Lower leg skin (tissue), 3 donors: ENCODE results near the gene ACKR2.

Source experiments
- CTCF ChIP-seq, 3 donors: fragments of 450-650 bp; IDR thresholded peaks; one replicate each; pipeline ENCODE4 v1.5.1; 2016; ENCODE audit warnings: antibody characterized with exemption in 3 of 3, mild to moderate bottlenecking in 3 of 3, moderate library complexity in 2 of 3
- POLR2A ChIP-seq, 2 donors: fragments of 450-650 bp; IDR thresholded peaks; one replicate each; pipeline ENCODE4 v1.6.1; 2016 to 2017; ENCODE audit warnings: antibody characterized with exemption in 2 of 2, mild to moderate bottlenecking in 1 of 2, moderate library complexity in 1 of 2

DNA sequence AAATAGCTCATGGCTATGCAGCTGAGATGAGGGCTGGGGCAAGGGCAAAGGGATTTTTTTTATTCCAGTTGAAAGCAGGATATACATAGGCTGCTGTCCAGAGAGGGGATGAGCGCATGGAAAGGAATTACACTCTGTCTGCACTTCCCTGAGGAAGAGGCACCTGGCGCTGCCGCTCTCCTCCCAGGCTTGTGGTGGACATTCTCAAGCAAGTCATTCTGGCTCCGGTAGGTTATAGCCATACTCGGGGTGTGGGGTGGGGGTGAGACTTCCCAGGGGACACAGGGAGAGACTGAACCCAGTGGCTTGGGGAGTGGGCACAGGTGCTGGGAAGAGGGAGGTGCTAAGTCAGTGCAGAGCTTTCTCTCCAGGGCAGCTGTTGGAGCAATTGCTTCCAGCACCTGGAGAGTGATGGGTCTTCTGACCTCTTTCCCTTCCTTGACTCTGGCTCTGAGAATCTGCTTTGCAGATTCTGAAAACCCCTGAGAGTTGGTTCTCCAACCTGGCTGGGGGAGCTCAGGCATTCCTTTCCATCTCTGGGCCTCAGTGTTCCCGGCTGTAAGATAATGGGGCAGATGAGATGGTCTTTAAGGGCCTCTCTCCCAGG is 42.1 kb downstream of the ACKR2 start:
- no peak for TF ChIP-seq CTCF (IDR thresholded peaks at IDR 0.05)
- TF ChIP-seq POLR2A (IDR thresholded peaks at IDR 0.05), result no peak
